Measurements from ENCODE around the gene TUBGCP4. TPM values are rescaled to one million over a fixed set of nuclear protein-coding genes. Genes with fewer than 3 reads are reported as not detected.

Gene TUBGCP4
- total and polyA plus RNA-seq, 9 of the 15 experiments (the other 6 are each of a cell fraction or from before 2014, with no cell fraction given): 10.7 to 50.2 (median 29.6) TPM

Other genes with a start within 250 kb of the TUBGCP4 start
Only the 7 nearest of the 12 such genes appear.
- gene EPB42, start 150.1 kb upstream of the TUBGCP4 start, total RNA-seq (2014; rRNA removed): 1.5 and 2.1 TPM in 2 replicates
- 1.4 and 1.5 TPM in 2 replicates for gene EPB42, start 150.1 kb upstream of the TUBGCP4 start, total RNA-seq (2014; rRNA removed; fragmentation: Illumina TruSeq; extraction: Trizol)
- gene EPB42, start 150.1 kb upstream of the TUBGCP4 start, total RNA-seq (2015; rRNA removed; fragmentation: Illumina TruSeq; extraction: Trizol): 0.51 and 0.79 TPM in 2 replicates
- 1.3 and 1.7 TPM in 2 replicates for gene EPB42, start 150.1 kb upstream of the TUBGCP4 start, total RNA-seq (2021)
- 0.59 and 0.89 TPM in 2 replicates for gene EPB42, start 150.1 kb upstream of the TUBGCP4 start, polyA plus RNA-seq (2011; rRNA removed)
- 1.5 and 2.3 TPM in 2 replicates for gene EPB42, start 150.1 kb upstream of the TUBGCP4 start, polyA plus RNA-seq (2014; fragmentation: Illumina TruSeq; extraction: Trizol)
- gene EPB42, start 150.1 kb upstream of the TUBGCP4 start, polyA plus RNA-seq (2014; fragmentation: Nextera tagmentation; extraction: Ambion mirVana): under 1 TPM; 0.38 to 0.57 TPM
- gene EPB42, start 150.1 kb upstream of the TUBGCP4 start, polyA plus RNA-seq (2014; rRNA removed): 1.3 and 1.6 TPM in 2 replicates
- gene TGM5, start 104.2 kb upstream of the TUBGCP4 start, total RNA-seq (2014; rRNA removed): not detected in 2 replicates
- not detected in 2 replicates for gene TGM5, start 104.2 kb upstream of the TUBGCP4 start, total RNA-seq (2014; rRNA removed; fragmentation: Illumina TruSeq; extraction: Trizol)
- gene TGM5, start 104.2 kb upstream of the TUBGCP4 start, total RNA-seq (2015; rRNA removed; fragmentation: Illumina TruSeq; extraction: Trizol): 0.07 and 0.15 TPM in 2 replicates
- gene TGM5, start 104.2 kb upstream of the TUBGCP4 start, total RNA-seq (2021): not detected in 2 replicates
- gene TGM5, start 104.2 kb upstream of the TUBGCP4 start, polyA plus RNA-seq (2011; rRNA removed): 0.07 TPM in 1 of 2 replicates, not detected in the other
- gene TGM5, start 104.2 kb upstream of the TUBGCP4 start, polyA plus RNA-seq (2014; fragmentation: Illumina TruSeq; extraction: Trizol): not detected in 2 replicates
- gene TGM5, start 104.2 kb upstream of the TUBGCP4 start, polyA plus RNA-seq (2014; fragmentation: Nextera tagmentation; extraction: Ambion mirVana): under 1 TPM; 0.03 to 0.10 TPM
- gene TGM5, start 104.2 kb upstream of the TUBGCP4 start, polyA plus RNA-seq (2014; rRNA removed): not detected in 2 replicates
- gene TGM7, start 68.8 kb upstream of the TUBGCP4 start, total RNA-seq (2014; rRNA removed): not detected in 2 replicates
- gene TGM7, start 68.8 kb upstream of the TUBGCP4 start, total RNA-seq (2014; rRNA removed; fragmentation: Illumina TruSeq; extraction: Trizol): not detected in 2 replicates
- gene TGM7, start 68.8 kb upstream of the TUBGCP4 start, total RNA-seq (2015; rRNA removed; fragmentation: Illumina TruSeq; extraction: Trizol): not detected in 2 replicates
- gene TGM7, start 68.8 kb upstream of the TUBGCP4 start, total RNA-seq (2021): not detected in 2 replicates
- gene TGM7, start 68.8 kb upstream of the TUBGCP4 start, polyA plus RNA-seq (2011; rRNA removed): not detected in 2 replicates
- gene TGM7, start 68.8 kb upstream of the TUBGCP4 start, polyA plus RNA-seq (2014; fragmentation: Illumina TruSeq; extraction: Trizol): not detected in 2 replicates
- not detected for gene TGM7, start 68.8 kb upstream of the TUBGCP4 start, polyA plus RNA-seq (2014; fragmentation: Nextera tagmentation; extraction: Ambion mirVana)
- not detected in 2 replicates for gene TGM7, start 68.8 kb upstream of the TUBGCP4 start, polyA plus RNA-seq (2014; rRNA removed)
- 7.8 and 11.8 TPM in 2 replicates for gene LCMT2, start 40.5 kb upstream of the TUBGCP4 start, total RNA-seq (2014; rRNA removed)
- gene LCMT2, start 40.5 kb upstream of the TUBGCP4 start, total RNA-seq (2014; rRNA removed; fragmentation: Illumina TruSeq; extraction: Trizol): 16.5 and 18.6 TPM in 2 replicates
- gene LCMT2, start 40.5 kb upstream of the TUBGCP4 start, total RNA-seq (2015; rRNA removed; fragmentation: Illumina TruSeq; extraction: Trizol): 19.6 and 21.8 TPM in 2 replicates
- 15.2 and 16.0 TPM in 2 replicates for gene LCMT2, start 40.5 kb upstream of the TUBGCP4 start, total RNA-seq (2021)
- gene LCMT2, start 40.5 kb upstream of the TUBGCP4 start, polyA plus RNA-seq (2011; rRNA removed): 14.9 and 22.3 TPM in 2 replicates
- gene LCMT2, start 40.5 kb upstream of the TUBGCP4 start, polyA plus RNA-seq (2014; fragmentation: Illumina TruSeq; extraction: Trizol): 15.3 and 18.2 TPM in 2 replicates
- gene LCMT2, start 40.5 kb upstream of the TUBGCP4 start, polyA plus RNA-seq (2014; fragmentation: Nextera tagmentation; extraction: Ambion mirVana): 1 to 10 TPM; 2.5 to 2.9 TPM
- 12.7 and 14.2 TPM in 2 replicates for gene LCMT2, start 40.5 kb upstream of the TUBGCP4 start, polyA plus RNA-seq (2014; rRNA removed)
- 28.6 and 30.0 TPM in 2 replicates for gene ZSCAN29, start 58 bp upstream of the TUBGCP4 start, total RNA-seq (2014; rRNA removed)
- 20.8 and 21.6 TPM in 2 replicates for gene ZSCAN29, start 58 bp upstream of the TUBGCP4 start, total RNA-seq (2014; rRNA removed; fragmentation: Illumina TruSeq; extraction: Trizol)
- 26.0 and 28.1 TPM in 2 replicates for gene ZSCAN29, start 58 bp upstream of the TUBGCP4 start, total RNA-seq (2015; rRNA removed; fragmentation: Illumina TruSeq; extraction: Trizol)
- 24.4 and 28.0 TPM in 2 replicates for gene ZSCAN29, start 58 bp upstream of the TUBGCP4 start, total RNA-seq (2021)
- 10.9 and 13.2 TPM in 2 replicates for gene ZSCAN29, start 58 bp upstream of the TUBGCP4 start, polyA plus RNA-seq (2011; rRNA removed)
- 16.8 and 19.0 TPM in 2 replicates for gene ZSCAN29, start 58 bp upstream of the TUBGCP4 start, polyA plus RNA-seq (2014; fragmentation: Illumina TruSeq; extraction: Trizol)
- gene ZSCAN29, start 58 bp upstream of the TUBGCP4 start, polyA plus RNA-seq (2014; fragmentation: Nextera tagmentation; extraction: Ambion mirVana): 1 to 10 TPM; 2.5 to 2.7 TPM
- 19.3 and 19.7 TPM in 2 replicates for gene ZSCAN29, start 58 bp upstream of the TUBGCP4 start, polyA plus RNA-seq (2014; rRNA removed)
- 30.9 and 31.3 TPM in 2 replicates for gene TP53BP1, start 122.1 kb downstream of the TUBGCP4 start, total RNA-seq (2014; rRNA removed)
- gene TP53BP1, start 122.1 kb downstream of the TUBGCP4 start, total RNA-seq (2014; rRNA removed; fragmentation: Illumina TruSeq; extraction: Trizol): 37.6 and 38.1 TPM in 2 replicates
- gene TP53BP1, start 122.1 kb downstream of the TUBGCP4 start, total RNA-seq (2015; rRNA removed; fragmentation: Illumina TruSeq; extraction: Trizol): 34.5 and 38.5 TPM in 2 replicates
- 32.8 and 32.9 TPM in 2 replicates for gene TP53BP1, start 122.1 kb downstream of the TUBGCP4 start, total RNA-seq (2021)
- gene TP53BP1, start 122.1 kb downstream of the TUBGCP4 start, polyA plus RNA-seq (2011; rRNA removed): 58.1 and 63.3 TPM in 2 replicates
- gene TP53BP1, start 122.1 kb downstream of the TUBGCP4 start, polyA plus RNA-seq (2014; fragmentation: Illumina TruSeq; extraction: Trizol): 26.7 and 29.6 TPM in 2 replicates
- 1 to 10 TPM; 5.7 to 6.3 TPM for gene TP53BP1, start 122.1 kb downstream of the TUBGCP4 start, polyA plus RNA-seq (2014; fragmentation: Nextera tagmentation; extraction: Ambion mirVana)
- 22.6 and 23.2 TPM in 2 replicates for gene TP53BP1, start 122.1 kb downstream of the TUBGCP4 start, polyA plus RNA-seq (2014; rRNA removed)
- 9.4 and 11.8 TPM in 2 replicates for gene MAP1A, start 146.5 kb downstream of the TUBGCP4 start, total RNA-seq (2014; rRNA removed)
- 6.9 and 7.3 TPM in 2 replicates for gene MAP1A, start 146.5 kb downstream of the TUBGCP4 start, total RNA-seq (2014; rRNA removed; fragmentation: Illumina TruSeq; extraction: Trizol)
- 7.6 and 9.0 TPM in 2 replicates for gene MAP1A, start 146.5 kb downstream of the TUBGCP4 start, total RNA-seq (2015; rRNA removed; fragmentation: Illumina TruSeq; extraction: Trizol)
- 18.6 and 20.3 TPM in 2 replicates for gene MAP1A, start 146.5 kb downstream of the TUBGCP4 start, total RNA-seq (2021)
- 4.3 and 7.0 TPM in 2 replicates for gene MAP1A, start 146.5 kb downstream of the TUBGCP4 start, polyA plus RNA-seq (2011; rRNA removed)
- gene MAP1A, start 146.5 kb downstream of the TUBGCP4 start, polyA plus RNA-seq (2014; fragmentation: Illumina TruSeq; extraction: Trizol): 12.5 and 13.4 TPM in 2 replicates
- 1 to 10 TPM; 2.0 to 5.6 TPM for gene MAP1A, start 146.5 kb downstream of the TUBGCP4 start, polyA plus RNA-seq (2014; fragmentation: Nextera tagmentation; extraction: Ambion mirVana)
- gene MAP1A, start 146.5 kb downstream of the TUBGCP4 start, polyA plus RNA-seq (2014; rRNA removed): 4.4 and 4.7 TPM in 2 replicates

Data from K562 (cell line).